Caco-2 (cell line): ENCODE data around the gene FIBCD1. TPM values are rescaled to one million over a fixed set of nuclear protein-coding genes. Genes with fewer than 3 reads are reported as not detected.

Experiments used
- BruUV-seq: library from RNA; stranded (reverse); fragments of 400-500 nt; replicated peaks from 2 replicates; lab custom pipeline; 2021; lab: Mats Ljungman, UMichigan
- CTCF ChIA-PET: fragments of 300-600 bp; sonication (Branson Sonifier 250); formaldehyde crosslinking; loops from one replicate; lab custom pipeline; 2022; ENCODE audit warnings: antibody characterized with exemption; lab: Charles Lee
- POLR2A ChIA-PET: fragments of 300-600 bp; sonication (Branson Sonifier 250); formaldehyde crosslinking; loops from one replicate; lab custom pipeline; 2022; ENCODE audit warnings: antibody characterized with exemption; lab: Charles Lee
- DNase-seq, 2 experiments: peaks; one replicate each; pipeline versions ENCODE4 v3.0.0 to v3.0.0-alpha.2; 2020 to 2022
- H3K27me3 ChIP-seq: replicated peaks from 2 replicates; pipeline ENCODE4 v1.6.0; 2011; ENCODE audit warnings: low read length; ENCODE audit not compliant: control insufficient read depth, insufficient read depth
- H3K36me3 ChIP-seq: 2 replicates; pipeline ENCODE4 v1.5.1; 2011; ENCODE audit warnings: low read length; ENCODE audit not compliant: control insufficient read depth, insufficient read depth
- H3K4me1 ChIP-seq: fragments of 250-450 bp; sonication (Bioruptor Pico); 2 replicates; pipeline ENCODE4 v1.5.1; 2020; ENCODE audit warnings: mild to moderate bottlenecking
- H3K4me3 ChIP-seq: 2 replicates; pipeline ENCODE4 v1.5.1; 2011; ENCODE audit warnings: low read depth, mild to moderate bottlenecking, control low read depth, low read length
- H3K9me3 ChIP-seq: fragments of 250-450 bp; sonication (Bioruptor Pico); 2 replicates; pipeline ENCODE4 v1.5.1; 2020; ENCODE audit warnings: mild to moderate bottlenecking, moderate library complexity
- H3K27ac Mint-ChIP-seq: one replicate; pipeline ENCODE4 v1.8.0; 2022; ENCODE audit warnings: mixed read lengths; ENCODE audit not compliant: unreplicated experiment
- H3K27me3 Mint-ChIP-seq: one replicate; pipeline ENCODE4 v1.8.0; 2022; ENCODE audit warnings: mixed read lengths; ENCODE audit not compliant: insufficient read depth, unreplicated experiment
- H3K36me3 Mint-ChIP-seq: one replicate; pipeline ENCODE4 v1.8.0; 2022; ENCODE audit warnings: mild to moderate bottlenecking, mixed read lengths; ENCODE audit not compliant: insufficient read depth, unreplicated experiment
- H3K4me1 Mint-ChIP-seq: one replicate; pipeline ENCODE4 v1.8.0; 2022; ENCODE audit warnings: low read depth, mixed read lengths; ENCODE audit not compliant: unreplicated experiment
- H3K4me3 Mint-ChIP-seq: one replicate; pipeline ENCODE4 v1.8.0; 2022; ENCODE audit warnings: mild to moderate bottlenecking, moderate library complexity, mixed read lengths; ENCODE audit not compliant: unreplicated experiment
- H3K9me3 Mint-ChIP-seq: one replicate; pipeline ENCODE4 v1.8.0; 2022; ENCODE audit warnings: mixed read lengths; ENCODE audit not compliant: unreplicated experiment
- CTCF ChIP-seq, 2 experiments: fragments of 200-600 bp in 1 of 2; IDR thresholded peaks; 1 replicate in 1 of 2; 2 replicates in 1 of 2; pipeline versions ENCODE4 v1.5.1 to v1.8.0; 2011 to 2022; ENCODE audit warnings: antibody characterized with exemption in 1 of 2, control low read depth in 1 of 2, inconsistent platforms in 1 of 2, low read depth in 1 of 2, low read length in 1 of 2, mild to moderate bottlenecking in 1 of 2, moderate library complexity in 1 of 2; ENCODE audit not compliant: insufficient read depth in 1 of 2, severe bottlenecking in 1 of 2, unreplicated experiment in 1 of 2
- intact Hi-C: fragments of 100-400 bp; cut with micrococcal nuclease; formaldehyde crosslinking; loops from one replicate; pipeline ENCODE4 v1.10.0; 2022; ENCODE audit not compliant: unreplicated experiment
- total RNA-seq: library from RNA; stranded (reverse); gene quantifications from 2 replicates; pipeline ENCODE4 v1.2.3, GENCODE V29; 2022

Gene FIBCD1
- total RNA-seq, 1 experiment from 2014 or later, result not detected

- Histone ChIP-seq H3K36me3 (no peaks in the 10 kb centered on the region; the same call in 1 of the 2 replicates), H3K27me3 (no peaks in the 10 kb centered on the region), H3K4me1 (peaks cover 6% of the 10 kb centered on the region), H3K4me3 (no peak overlapping the region), H3K9me3 (no peaks in the 10 kb centered on the region)
- no peaks in the 10 kb centered on the region for H3K27me3 Mint-ChIP-seq
- no peak for DNase-seq
- H3K4me1 Mint-ChIP-seq, result no peaks in the 10 kb centered on the region
- no peak overlapping the region for H3K4me3 Mint-ChIP-seq
- H3K27ac Mint-ChIP-seq, result peak overlapping the region; percentile 45
- TF ChIP-seq CTCF (IDR thresholded peaks at IDR 0.05; ENCODE audit: insufficient read depth in 1 of 2, low read depth in 1 of 2, low read length in 1 of 2, severe bottlenecking in 1 of 2, unreplicated experiment in 1 of 2), result no peak
- intact Hi-C loops, result no loop called here
- ChIA-PET CTCF (no interaction called here), POLR2A (interaction anchor here (0.6 kb wide), 2 partner anchors 133 to 1084 kb away, joined by 5 to 8 read pairs; no protein-coding TSS in a partner anchor)
- H3K9me3 Mint-ChIP-seq, result no peaks in the 10 kb centered on the region
- BruUV-seq, result no TSS peak
- peaks cover 45% of the 10 kb centered on the region for H3K36me3 Mint-ChIP-seq
These were observed 77.5 kb downstream of the FIBCD1 start for GRCh38 chr9:130861372-130862180.

GRCh38 chr9:130860458-130861316, 78.4 kb downstream of the FIBCD1 start:
- intact Hi-C loops, result no loop called here

More at GRCh38 chr9:130860458-130861316, 78.4 kb downstream of the FIBCD1 start:
- Mint-ChIP-seq H3K27ac (peak overlapping the region; percentile 46), H3K9me3 (no peaks in the 10 kb centered on the region), H3K27me3 (no peaks in the 10 kb centered on the region), H3K4me3 (no peak overlapping the region), H3K4me1 (no peaks in the 10 kb centered on the region), H3K36me3 (peaks cover 45% of the 10 kb centered on the region)
- Histone ChIP-seq H3K27me3 (no peaks in the 10 kb centered on the region), H3K9me3 (no peaks in the 10 kb centered on the region), H3K4me1 (peaks cover 6% of the 10 kb centered on the region), H3K4me3 (no peak overlapping the region), H3K36me3 (no peaks in the 10 kb centered on the region; the same call in 1 of the 2 replicates)
- no peak for TF ChIP-seq CTCF (IDR thresholded peaks at IDR 0.05; ENCODE audit: insufficient read depth in 1 of 2, low read depth in 1 of 2, low read length in 1 of 2, severe bottlenecking in 1 of 2, unreplicated experiment in 1 of 2)
- no TSS peak for BruUV-seq
- DNase-seq, result no peak
- ChIA-PET POLR2A (no interaction called here), CTCF (no interaction called here)
